K562 (cell line): Measurements from ENCODE around the gene UBA7. TPM values are rescaled to one million over a fixed set of nuclear protein-coding genes. Genes with fewer than 3 reads are reported as not detected.

Source experiments
- ATAC-seq: fragments of 200-7000 bp; cut with Tn5 transposase; 3 replicates; pipeline ENCODE4 v1.9.1; 2020; ENCODE audit warnings: moderate library complexity
- BruUV-seq: library from RNA; stranded (reverse); fragments of 400-500 nt; replicated peaks from 2 replicates; lab custom pipeline; 2021; lab: Mats Ljungman, UMichigan
- CTCF ChIA-PET: fragments of 300-600 bp; formaldehyde crosslinking; extraction: SDS; loops from one replicate; lab custom pipeline; 2021; ENCODE audit warnings: low intra/inter-chr PET ratio; lab: Yijun Ruan, JAX
- POLR2A ChIA-PET: fragments of 300-600, 350-650 bp; sonication (Branson Sonifier 250); formaldehyde crosslinking; extraction: SDS; loops from one replicate; lab custom pipeline; 2021; ENCODE audit warnings: antibody characterized with exemption, inconsistent platforms; lab: Yijun Ruan, JAX
- DNase-seq, 4 experiments: peaks; one replicate each; pipeline versions ENCODE4 v3.0.0 to v3.0.0-alpha.2; 2011 to 2018; ENCODE audit warnings: low spot score in 3 of 4, mixed read lengths in 3 of 4; ENCODE audit errors: extremely low read depth in 1 of 4
- FAIRE-seq: peaks from 2 replicates; lab custom pipeline; 2011; peaks lifted over from hg19 to GRCh38; lab: Jason Lieb, UNC
- H2AFZ ChIP-seq: 2 replicates; pipeline ENCODE4 v1.6.0; 2011; ENCODE audit warnings: low read depth, low read length, control low read depth, inconsistent platforms
- H3K27ac ChIP-seq: fragments of 200-600 bp; 3 replicates; pipeline ENCODE4 v1.8.0; 2011; ENCODE audit warnings: low read depth, mild to moderate bottlenecking, control low read depth, inconsistent platforms, low read length, moderate library complexity, mixed read lengths; ENCODE audit errors: extremely low read depth
- H3K27me3 ChIP-seq, 2 experiments: fragments of 300-600 bp in 1 of 2; 2 replicates in 1 of 2; 3 replicates in 1 of 2; pipeline versions ENCODE4 v1.6.0 to v1.8.0; 2011; ENCODE audit warnings: inconsistent platforms in 2 of 2, low read length in 2 of 2, mild to moderate bottlenecking in 1 of 2, mixed read lengths in 1 of 2, moderate library complexity in 1 of 2; ENCODE audit not compliant: control insufficient read depth in 2 of 2, insufficient read depth in 2 of 2
- H3K36me3 ChIP-seq: fragments of 300-600 bp; 3 replicates; pipeline ENCODE4 v1.8.0; 2011; ENCODE audit warnings: mild to moderate bottlenecking, low read length, inconsistent platforms; ENCODE audit not compliant: control insufficient read depth, insufficient read depth
- H3K4me1 ChIP-seq, 2 experiments: fragments of 200-600 bp in 1 of 2; replicated peaks in 1 of 2; 2 replicates in 1 of 2; 3 replicates in 1 of 2; pipeline versions ENCODE4 v1.5.1 to v1.8.0; 2011; ENCODE audit warnings: inconsistent platforms in 2 of 2, low read length in 2 of 2, mild to moderate bottlenecking in 1 of 2, mixed read lengths in 1 of 2, moderate library complexity in 1 of 2; ENCODE audit not compliant: control insufficient read depth in 2 of 2, insufficient read depth in 2 of 2
- H3K4me2 ChIP-seq: 2 replicates; pipeline ENCODE4 v1.6.1; 2011; ENCODE audit warnings: low read length, control low read depth, inconsistent platforms, mixed read lengths; ENCODE audit not compliant: insufficient read depth
- H3K4me3 ChIP-seq: fragments of 200-600 bp; sonication (generic), shearing (Covaris generic); 2 replicates; pipeline ENCODE4 v1.5.1; 2016; ENCODE audit warnings: control low read depth, inconsistent platforms
- H3K79me2 ChIP-seq: fragments of 200-600 bp; 3 replicates; pipeline ENCODE4 v1.8.0; 2011; ENCODE audit warnings: low read length, inconsistent platforms; ENCODE audit not compliant: control insufficient read depth, insufficient read depth
- H3K9ac ChIP-seq, 2 experiments: 2 replicates each; pipeline versions ENCODE4 v1.6.0 to v1.6.1; 2011; ENCODE audit warnings: low read depth in 2 of 2, low read length in 2 of 2, control low read depth in 1 of 2, inconsistent platforms in 1 of 2, mild to moderate bottlenecking in 1 of 2, mixed read lengths in 1 of 2; ENCODE audit not compliant: insufficient read depth in 1 of 2
- H3K9me1 ChIP-seq: one replicate; pipeline ENCODE4 v1.6.0; 2011; ENCODE audit warnings: inconsistent platforms, mild to moderate bottlenecking, low read length, moderate library complexity; ENCODE audit not compliant: control insufficient read depth, insufficient read depth
- H3K9me3 ChIP-seq: replicated peaks from 2 replicates; pipeline ENCODE4 v1.5.1; 2011; ENCODE audit warnings: low read depth, low read length, inconsistent platforms; ENCODE audit not compliant: control insufficient read depth, insufficient read depth
- H4K20me1 ChIP-seq: replicated peaks from 2 replicates; pipeline ENCODE4 v1.6.1; 2011; ENCODE audit warnings: low read length, inconsistent platforms, mixed read lengths; ENCODE audit not compliant: control insufficient read depth, insufficient read depth
- POLR2G ChIP-seq: fragments of 200-400 bp; formaldehyde crosslinking; IDR thresholded peaks from 2 replicates; pipeline ENCODE4 v1.6.1; 2017; ENCODE audit warnings: low read depth, mild to moderate bottlenecking, antibody characterized with exemption, low read length, moderate library complexity
- RBFOX2 ChIP-seq: fragments of 200-400 bp; formaldehyde crosslinking; IDR thresholded peaks from 2 replicates; pipeline ENCODE4 v1.6.1; 2017; ENCODE audit warnings: low read depth, mild to moderate bottlenecking, low read length, moderate library complexity
- whole genome bisulfite sequencing: fragments of 100-300 bp; shearing (Covaris generic); methylation state at CpG from one replicate; pipeline ENCODE4 v1.1.6; 2016; ENCODE audit warnings: low coverage, mixed read lengths; ENCODE audit not compliant: insufficient coverage; ENCODE audit errors: missing lambda C conversion rate; 5-methylcytosine and 5-hydroxymethylcytosine counted together
- in situ Hi-C: fragments of 300-500 bp; cut with MboI; formaldehyde crosslinking; loops from 4 replicates; pipeline ENCODE4 v1.15.0; 2018; ENCODE audit warnings: inconsistent platforms, mixed read lengths
- intact Hi-C: fragments of 100-400 bp; cut with micrococcal nuclease; formaldehyde crosslinking; loops from 2 replicates; pipeline ENCODE4 v1.14.2; 2022
- polyA plus RNA-seq, 8 experiments: library from polyadenylated mRNA; depleted of rRNA in 4 of 8; stranded (reverse) in 5 of 8; unstranded in 3 of 8; fragments of >200 nt; fragmentation: Nextera tagmentation in 2 of 8; fragmentation: Illumina TruSeq in 1 of 8; extraction: Ambion mirVana in 2 of 8; extraction: Trizol in 1 of 8; gene quantifications; 2 replicates each; pipeline versions ENCODE4 v1.2.1 to v1.2.3, GENCODE V29; 2011 to 2014; ENCODE audit warnings: inconsistent platforms in 1 of 8, missing spikeins in 1 of 8
- total RNA-seq, 7 experiments: library from RNA; depleted of rRNA in 6 of 7; stranded (reverse); fragments of >200 nt in 6 of 7; fragmentation: Illumina TruSeq in 2 of 7; extraction: Trizol in 2 of 7; gene quantifications; 2 replicates each; pipeline versions ENCODE4 v1.2.1 to v1.2.3, GENCODE V29; 2011 to 2021; ENCODE audit warnings: low replicate concordance in 1 of 7
- TF ChIP-seq, protein P1 (sequence below): sonication (generic); formaldehyde crosslinking; IDR thresholded peaks from 2 replicates; pipeline ENCODE4 v1.8.1; 2023; ENCODE audit warnings: mild to moderate bottlenecking, missing genetic modification reagents
- TF ChIP-seq, protein P2 (sequence below): fragments of 250-450 bp; sonication (Bioruptor Pico); IDR thresholded peaks from 2 replicates; pipeline ENCODE4 v1.8.0; 2021; ENCODE audit warnings: mild to moderate bottlenecking, moderate library complexity

UBA7 gene
- total and polyA plus RNA-seq, 9 of the 15 experiments (the other 6 are each of a cell fraction or from before 2014, with no cell fraction given), result 0.17 to 3.3 (median 2.0) TPM

DNA sequence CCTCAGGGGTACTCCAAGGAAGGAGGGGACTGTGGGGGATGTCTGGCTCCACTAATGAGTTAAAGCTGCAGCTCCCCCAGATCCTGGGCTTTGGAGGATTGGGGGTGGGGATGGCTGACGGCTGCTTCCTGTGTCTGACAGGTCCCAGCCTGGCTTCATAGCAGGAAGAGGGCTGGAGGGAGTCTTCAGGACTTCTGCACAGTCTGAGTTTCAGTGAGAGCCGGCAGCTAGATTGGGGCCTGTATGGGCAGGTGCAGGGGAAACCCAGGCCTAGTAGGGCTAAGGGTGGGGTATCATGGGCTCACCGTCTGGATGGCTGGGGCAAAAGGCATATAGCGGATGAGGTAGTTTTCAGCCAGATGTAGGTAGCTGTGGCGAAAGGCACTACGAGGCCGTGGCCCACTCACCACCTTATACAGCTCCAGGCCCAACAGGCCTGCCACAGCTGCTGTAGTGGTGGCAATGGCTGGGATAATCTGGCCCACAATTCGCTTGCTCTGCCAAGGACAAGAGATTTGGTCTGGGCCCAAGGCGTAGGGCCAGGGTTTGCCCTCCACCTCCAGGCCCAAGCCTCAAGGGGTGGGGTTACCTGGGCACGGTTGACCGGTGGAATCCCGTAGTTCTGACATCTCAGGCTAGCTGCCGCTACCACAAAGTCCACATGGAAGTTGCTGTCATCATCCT is 6.2 kb downstream of the UBA7 start:
- Histone ChIP-seq H4K20me1 (no peaks in the 10 kb centered on the region), H3K27me3 (no peaks in the 10 kb centered on the region), H3K4me2 (no peak overlapping the region), H3K27ac (peak overlapping the region; percentile 62; the same call in 1 of the 3 replicates), H3K9me3 (no peaks in the 10 kb centered on the region), H3K4me1 (peaks cover 38 to 60% of the 10 kb centered on the region in 2 experiments), H3K9ac (peak overlapping the region in 1 of 2 experiments; percentile 81; a peak in 2 of 4 replicates), H3K9me1 (no peaks in the 10 kb centered on the region), H2AFZ (no peak overlapping the region), H3K4me3 (no peak overlapping the region), H3K36me3 (peaks cover 9% of the 10 kb centered on the region; the same call in 2 of the 3 replicates), H3K79me2 (peaks cover 23% of the 10 kb centered on the region)
- DNase-seq, result peak in 1 of 4 experiments; percentile 36
- intact Hi-C loops, result no loop called here
- POLR2A ChIA-PET, result interaction anchor here (0.8 to 1.5 kb wide), 3 partner anchors 13 to 20 kb away, joined by 3 to 6 read pairs (median 3); no protein-coding TSS in a partner anchor
- CTCF ChIA-PET, result no interaction called here
- no peak for FAIRE-seq
- TF ChIP-seq, protein P1, sequence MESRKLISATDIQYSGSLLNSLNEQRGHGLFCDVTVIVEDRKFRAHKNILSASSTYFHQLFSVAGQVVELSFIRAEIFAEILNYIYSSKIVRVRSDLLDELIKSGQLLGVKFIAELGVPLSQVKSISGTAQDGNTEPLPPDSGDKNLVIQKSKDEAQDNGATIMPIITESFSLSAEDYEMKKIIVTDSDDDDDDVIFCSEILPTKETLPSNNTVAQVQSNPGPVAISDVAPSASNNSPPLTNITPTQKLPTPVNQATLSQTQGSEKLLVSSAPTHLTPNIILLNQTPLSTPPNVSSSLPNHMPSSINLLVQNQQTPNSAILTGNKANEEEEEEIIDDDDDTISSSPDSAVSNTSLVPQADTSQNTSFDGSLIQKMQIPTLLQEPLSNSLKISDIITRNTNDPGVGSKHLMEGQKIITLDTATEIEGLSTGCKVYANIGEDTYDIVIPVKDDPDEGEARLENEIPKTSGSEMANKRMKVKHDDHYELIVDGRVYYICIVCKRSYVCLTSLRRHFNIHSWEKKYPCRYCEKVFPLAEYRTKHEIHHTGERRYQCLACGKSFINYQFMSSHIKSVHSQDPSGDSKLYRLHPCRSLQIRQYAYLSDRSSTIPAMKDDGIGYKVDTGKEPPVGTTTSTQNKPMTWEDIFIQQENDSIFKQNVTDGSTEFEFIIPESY (CRISPR knock-in tag), result no peak
- TF ChIP-seq RBFOX2 (peak; percentile 33; the same call in 1 of the 2 replicates), POLR2G (0 out of 2 replicates have a peak, but pooled peaks have one; percentile 27)
- TF ChIP-seq, protein P2, sequence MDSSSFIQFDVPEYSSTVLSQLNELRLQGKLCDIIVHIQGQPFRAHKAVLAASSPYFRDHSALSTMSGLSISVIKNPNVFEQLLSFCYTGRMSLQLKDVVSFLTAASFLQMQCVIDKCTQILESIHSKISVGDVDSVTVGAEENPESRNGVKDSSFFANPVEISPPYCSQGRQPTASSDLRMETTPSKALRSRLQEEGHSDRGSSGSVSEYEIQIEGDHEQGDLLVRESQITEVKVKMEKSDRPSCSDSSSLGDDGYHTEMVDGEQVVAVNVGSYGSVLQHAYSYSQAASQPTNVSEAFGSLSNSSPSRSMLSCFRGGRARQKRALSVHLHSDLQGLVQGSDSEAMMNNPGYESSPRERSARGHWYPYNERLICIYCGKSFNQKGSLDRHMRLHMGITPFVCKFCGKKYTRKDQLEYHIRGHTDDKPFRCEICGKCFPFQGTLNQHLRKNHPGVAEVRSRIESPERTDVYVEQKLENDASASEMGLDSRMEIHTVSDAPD, result no peak
- in situ Hi-C loops, result no loop called here
- BruUV-seq, result no TSS peak
- ATAC-seq, result no peak
- WGBS, result 77% methylated on average over 11 of the region's 13 CpGs
